Myometrial cell (primary cell): ENCODE results near the gene APC2. TPM values are rescaled to one million over a fixed set of nuclear protein-coding genes. Genes with fewer than 3 reads are reported as not detected.

Experiments
- total RNA-seq: library from RNA; depleted of rRNA; stranded (reverse); fragments of >200 nt; gene quantifications from 2 replicates; pipeline ENCODE4 v1.2.3, GENCODE V29; 2015

The APC2 gene
- total RNA-seq, result not detected in 2 replicates

DNA sequence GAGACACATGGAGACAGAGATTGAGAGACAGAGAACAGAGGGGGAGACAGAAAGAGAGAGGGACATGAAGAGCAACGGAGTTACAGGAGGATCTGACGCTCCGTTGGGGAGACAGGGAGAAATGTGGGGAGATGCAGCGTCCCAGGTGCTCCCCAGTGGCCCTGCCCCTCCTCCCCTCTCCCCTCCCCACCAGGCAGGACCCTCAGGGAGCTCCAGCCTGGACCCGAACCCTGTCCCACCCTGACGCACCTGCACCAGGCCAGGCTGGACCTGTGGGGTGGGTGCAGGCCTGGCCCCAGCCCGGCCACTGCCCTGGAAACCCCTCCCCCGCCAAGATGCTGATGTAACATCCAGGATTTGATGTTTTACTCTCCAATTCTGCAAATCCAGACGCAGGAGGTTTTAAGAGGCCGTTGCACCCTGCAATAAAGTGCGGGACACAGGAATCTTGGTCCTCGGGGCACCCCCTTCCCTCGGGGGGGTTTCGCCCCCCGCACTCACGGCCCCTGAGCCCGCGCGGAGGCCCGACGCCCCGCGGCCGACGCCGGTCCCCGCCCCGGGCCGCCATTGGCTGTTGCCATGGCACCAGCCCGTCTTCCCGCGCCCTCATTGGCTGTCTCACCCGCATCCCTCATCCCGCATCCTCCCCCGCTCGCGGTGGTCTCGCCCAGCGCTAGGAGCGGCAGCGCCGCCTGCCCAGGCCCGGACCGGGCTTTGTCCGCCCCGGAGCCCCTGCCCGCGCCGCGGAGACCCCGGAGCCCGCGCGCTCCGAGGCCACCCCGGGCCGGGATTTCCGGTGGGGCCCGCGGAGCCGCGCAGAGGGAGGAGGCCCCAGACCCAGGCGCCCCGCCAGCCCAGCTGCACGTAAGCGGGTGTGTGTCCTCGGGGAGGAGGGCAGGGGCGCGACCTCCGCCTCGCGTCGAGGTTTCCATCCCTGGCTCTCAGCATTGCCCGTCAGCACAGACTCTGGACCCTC, at the start of gene APC2:
Gene APC2 (plus strand): TSS at position 655 of the 976 bp plus-strand sequence. CDS start 2,881 bp downstream, outside the sequence.

DNA sequence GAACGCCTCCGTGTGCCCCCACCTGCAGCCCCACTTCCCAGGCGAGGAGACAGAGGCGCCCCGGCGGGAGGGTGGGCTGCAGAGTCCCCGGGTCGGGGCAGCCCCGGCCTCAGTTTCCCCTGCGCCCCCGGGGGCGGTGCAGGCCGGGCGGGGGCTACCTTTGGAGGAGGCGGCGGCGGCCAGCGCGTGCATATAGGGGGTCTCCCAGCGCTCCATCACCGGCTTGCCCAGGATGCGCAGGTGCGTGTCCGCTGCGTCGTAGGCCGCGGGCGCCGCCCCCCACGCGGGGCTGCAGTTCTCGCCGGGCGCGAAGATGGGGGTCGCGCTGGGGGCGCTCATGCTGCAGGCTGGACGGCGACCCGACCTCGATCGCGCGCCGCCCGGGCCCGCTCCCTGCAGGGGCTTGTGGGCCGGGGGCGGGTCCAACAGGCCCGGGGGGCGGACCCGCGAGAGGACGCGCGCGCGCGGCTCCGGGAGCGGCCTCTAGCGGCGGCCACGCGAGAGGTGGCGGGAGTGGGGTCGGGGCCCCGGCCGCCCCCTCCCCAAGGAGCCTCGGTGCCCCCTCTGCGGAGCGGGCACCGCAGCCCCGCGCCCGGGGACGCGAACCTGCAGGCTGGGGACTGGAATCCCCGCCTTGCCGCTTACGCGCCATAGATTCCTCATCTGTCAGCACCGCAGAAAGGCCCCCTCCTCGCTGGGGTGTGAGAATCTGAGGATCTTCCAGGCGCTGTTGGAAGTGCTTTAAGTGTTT, 48.6 kb upstream of the APC2 start, which contains the start of gene GAMT:
Gene GAMT (minus strand): TSS at position 405 of the 751 bp plus-strand sequence. CDS start 66 bp downstream, at position 339.

DNA sequence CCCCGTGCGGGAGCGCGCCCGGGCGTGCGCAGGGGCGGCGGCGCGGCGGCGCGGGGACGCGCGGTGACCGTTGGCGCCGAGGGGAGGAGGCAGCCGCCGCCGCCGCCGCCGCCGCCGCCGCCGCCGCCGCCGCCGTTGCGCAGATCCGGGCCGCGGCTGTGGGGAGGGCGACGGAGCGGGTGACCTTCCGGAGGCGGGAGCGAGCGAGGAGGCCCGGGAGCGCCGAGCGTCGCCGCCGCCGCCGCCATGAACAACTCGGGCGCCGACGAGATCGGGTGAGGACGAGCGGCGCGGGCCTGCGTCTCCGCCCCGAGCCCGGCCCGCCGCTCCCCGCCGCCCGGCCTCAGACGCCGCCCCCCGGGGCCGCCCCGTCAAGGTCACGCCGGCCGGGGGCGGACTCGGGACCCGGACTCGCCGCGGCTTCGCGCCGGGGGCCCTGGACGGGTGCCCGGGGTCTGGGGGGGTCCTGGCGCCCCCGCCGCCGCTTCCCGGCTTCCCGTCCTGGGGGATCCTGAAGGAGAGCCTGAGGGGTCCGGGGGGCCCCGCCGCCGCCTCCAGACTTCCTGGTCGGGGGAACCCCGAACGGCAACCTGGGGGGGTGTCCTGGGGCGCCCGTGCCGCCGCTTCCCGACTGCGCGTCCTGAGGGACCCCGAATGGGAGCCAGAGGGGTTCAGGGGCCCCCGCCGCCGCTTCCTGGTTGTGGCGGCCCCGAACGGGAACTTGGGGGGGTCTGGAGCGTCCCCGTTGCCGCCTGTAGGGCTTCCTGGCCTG, 42.2 kb upstream of the APC2 start, which contains the start of gene DAZAP1:
Gene DAZAP1 (plus strand): TSS at position 59 of the 772 bp plus-strand sequence. CDS start 188 bp downstream, at position 247.

DNA sequence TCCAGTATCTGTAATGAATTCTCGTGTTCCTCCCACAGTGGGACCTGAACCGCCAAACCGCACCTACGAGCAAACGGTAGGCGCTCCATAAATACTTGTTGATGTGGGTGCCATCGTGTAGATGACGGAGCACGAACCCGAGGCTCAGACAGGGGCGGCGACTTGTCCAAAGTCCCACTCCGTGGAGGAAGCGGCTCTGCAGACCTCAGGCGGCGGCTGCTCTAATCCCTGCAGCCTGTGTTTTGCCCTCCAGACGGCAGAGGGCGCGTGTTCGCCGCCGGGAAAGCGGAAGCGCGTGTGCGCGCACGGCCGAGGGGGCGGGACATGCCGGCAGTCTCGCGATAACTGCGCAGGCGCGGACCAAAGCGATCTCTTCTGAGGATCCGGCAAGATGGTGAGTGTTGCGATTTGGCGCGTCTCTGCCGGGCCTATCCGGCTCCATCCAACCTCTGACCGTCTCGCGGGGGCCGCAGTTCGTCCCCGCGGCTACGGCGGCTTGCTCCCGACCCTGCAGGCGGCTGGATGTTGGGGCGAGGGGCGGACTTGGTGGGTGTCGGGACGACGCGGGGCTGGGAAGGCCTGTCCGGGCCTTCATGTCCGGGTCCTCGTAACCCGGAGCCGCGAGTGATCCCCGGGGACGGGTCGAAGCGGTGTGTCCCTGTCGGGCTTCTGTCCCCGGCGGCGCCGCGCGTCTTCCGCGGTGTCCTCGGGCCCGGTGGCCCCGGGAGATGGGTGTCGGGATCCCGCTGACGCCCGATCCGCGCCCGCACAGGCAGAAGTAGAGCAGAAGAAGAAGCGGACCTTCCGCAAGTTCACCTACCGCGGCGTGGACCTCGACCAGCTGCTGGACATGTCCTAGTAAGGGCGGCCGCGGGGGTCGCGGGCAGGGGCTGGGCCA, 11.6 kb upstream of the APC2 start, which contains the start of gene RPS15:
Gene RPS15 (plus strand): TSS at position 362 of the 898 bp plus-strand sequence. CDS start 30 bp downstream, at position 392.

DNA sequence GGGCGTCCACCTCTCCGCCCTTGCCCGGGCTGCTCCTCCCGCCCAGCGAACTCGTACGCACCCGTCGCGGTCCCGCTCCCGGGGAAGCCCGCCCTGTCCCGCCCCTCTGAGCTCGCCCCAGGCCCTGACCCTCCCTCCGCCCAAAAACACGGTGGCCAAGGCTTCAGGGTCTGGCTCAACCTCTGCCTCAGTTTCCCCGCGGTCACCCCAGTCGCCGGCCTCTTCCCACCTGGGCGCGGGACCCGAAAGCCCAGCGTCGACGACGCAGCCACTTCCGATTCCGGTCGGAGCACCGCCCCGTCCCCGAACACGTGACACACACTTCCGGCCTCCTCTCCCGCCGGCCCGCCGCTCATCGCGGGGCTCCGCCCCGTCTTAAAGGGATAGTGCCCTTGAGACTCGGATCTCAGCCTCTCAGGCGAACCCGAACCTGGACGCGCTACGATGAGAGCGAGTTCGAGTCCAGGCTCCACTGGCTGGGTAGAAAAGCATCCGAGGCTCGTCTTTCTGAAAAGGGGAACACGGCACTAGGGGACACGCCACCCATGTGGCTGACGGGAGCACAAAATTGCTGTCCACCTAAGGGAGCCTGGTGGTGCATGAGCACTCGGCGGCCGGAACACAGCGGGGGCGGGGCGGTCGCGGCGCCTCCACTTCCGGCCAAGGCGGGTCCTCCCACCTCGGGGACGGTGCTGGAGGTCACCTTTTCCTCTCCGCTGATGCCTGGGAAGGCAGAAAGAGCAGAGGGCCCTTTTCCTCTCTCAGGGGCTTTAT, 29.2 kb downstream of the APC2 start, which contains the start of gene C19orf25:
Gene C19orf25 (minus strand): TSS at position 282 of the 774 bp plus-strand sequence. CDS start 312 bp downstream, outside the sequence.

GRCh38 chr19:1490311-1491113, 40.6 kb downstream of the APC2 start, which contains the start of gene PCSK4:
Gene PCSK4 (minus strand): TSS chr19:1490350. CDS start chr19:1490346, 4 bp downstream.

GRCh38 chr19:1491114-1491848, 41.4 kb downstream of the APC2 start, which contains the start of gene REEP6:
Gene REEP6 (plus strand): TSS chr19:1491181. CDS start chr19:1491270, 89 bp downstream.

DNA sequence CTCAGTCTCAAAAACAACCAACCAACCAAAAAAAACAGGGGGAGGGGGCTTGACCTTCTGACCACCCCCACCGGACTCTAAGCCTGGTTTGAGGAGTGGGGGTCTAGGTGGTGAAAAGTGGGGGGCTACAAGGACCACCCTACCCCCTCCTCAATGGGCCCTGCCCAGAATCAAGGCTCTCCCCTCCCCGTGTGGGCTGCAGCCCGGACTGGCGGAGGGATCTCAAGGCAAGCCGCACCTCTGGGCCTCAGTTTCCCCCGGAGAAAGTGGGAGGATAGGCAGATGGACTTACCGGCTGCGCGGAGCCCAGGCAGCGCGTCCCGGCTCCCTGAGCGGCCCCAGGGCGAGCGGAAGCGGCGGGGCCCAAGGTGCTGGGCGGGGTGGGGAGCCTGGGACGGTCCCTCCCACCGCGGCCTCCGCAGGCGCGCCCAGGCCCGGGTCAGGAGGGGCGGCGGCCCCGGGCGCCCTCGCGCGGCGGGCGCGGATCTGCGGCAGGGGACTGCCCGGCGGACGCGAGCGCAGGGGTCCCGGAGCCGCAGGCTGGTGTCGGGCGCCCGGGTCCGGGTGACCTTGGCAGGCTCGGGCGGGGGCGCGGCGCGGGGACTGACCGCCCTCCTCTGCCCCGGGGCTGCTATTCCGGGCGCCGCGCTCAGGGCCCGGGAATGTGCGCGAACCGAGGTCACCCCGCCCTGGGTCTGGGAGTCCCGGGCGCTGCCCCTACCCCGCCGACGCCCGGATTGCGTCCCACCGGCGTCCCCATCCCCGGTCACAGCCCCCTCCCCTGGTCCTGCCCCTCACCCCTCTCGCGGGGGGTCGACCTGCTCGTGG, 63.0 kb downstream of the APC2 start, which contains the start of gene ADAMTSL5:
Gene ADAMTSL5 (minus strand): TSS at position 349 of the 828 bp plus-strand sequence. CDS start 2,076 bp downstream, outside the sequence.

Other genes with a start within 250 kb of the APC2 start
- gene STK11, start 244.3 kb upstream of the APC2 start, total RNA-seq, result 75.2 and 81.2 TPM in 2 replicates
- 3.0 and 7.2 TPM in 2 replicates for gene CBARP, start 212.1 kb upstream of the APC2 start, total RNA-seq
- 63.1 and 89.1 TPM in 2 replicates for gene ATP5F1D, start 208.4 kb upstream of the APC2 start, total RNA-seq
- gene MIDN, start 201.5 kb upstream of the APC2 start, total RNA-seq, result 6.2 and 9.5 TPM in 2 replicates
- gene CIRBP, start 180.8 kb upstream of the APC2 start, total RNA-seq, result 242 and 292 TPM in 2 replicates
- gene FAM174C, start 174.6 kb upstream of the APC2 start, total RNA-seq, result 37.2 and 77.3 TPM in 2 replicates
- gene EFNA2, start 164.2 kb upstream of the APC2 start, total RNA-seq, result not detected in 2 replicates
- gene NDUFS7, start 66.2 kb upstream of the APC2 start, total RNA-seq, result 171 and 174 TPM in 2 replicates
- 30.0 and 34.0 TPM in 2 replicates for gene GAMT, start 48.6 kb upstream of the APC2 start, total RNA-seq
- 96.9 and 103 TPM in 2 replicates for gene DAZAP1, start 42.5 kb upstream of the APC2 start, total RNA-seq
- gene RPS15, start 11.7 kb upstream of the APC2 start, total RNA-seq, result 2,537 and 3,021 TPM in 2 replicates
- 36.0 and 47.6 TPM in 2 replicates for gene C19orf25, start 29.1 kb downstream of the APC2 start, total RNA-seq
- 0.58 and 1.6 TPM in 2 replicates for gene PCSK4, start 40.2 kb downstream of the APC2 start, total RNA-seq
- 4.0 and 8.2 TPM in 2 replicates for gene REEP6, start 41.1 kb downstream of the APC2 start, total RNA-seq
- 3.5 and 12.6 TPM in 2 replicates for gene ADAMTSL5, start 62.9 kb downstream of the APC2 start, total RNA-seq
- gene PLK5, start 74.0 kb downstream of the APC2 start, total RNA-seq, result not detected in 2 replicates
- 19.8 and 21.3 TPM in 2 replicates for gene MEX3D, start 118.2 kb downstream of the APC2 start, total RNA-seq
- 94.6 and 133 TPM in 2 replicates for gene MBD3, start 142.7 kb downstream of the APC2 start, total RNA-seq
- 69.8 and 75.0 TPM in 2 replicates for gene UQCR11, start 155.3 kb downstream of the APC2 start, total RNA-seq
- gene TCF3, start 202.5 kb downstream of the APC2 start, total RNA-seq, result 93.0 and 101 TPM in 2 replicates